RWPE2 (cell line): ENCODE results near the gene VANGL1.

Experiments used
- ATAC-seq: fragments of 200-7000 bp; cut with Tn5 transposase; 3 replicates; pipeline ENCODE4 v1.9.1; 2021; ENCODE audit warnings: low read depth
- DNase-seq: peaks from one replicate; pipeline ENCODE4 v3.0.0-alpha.2; 2020; ENCODE audit warnings: low spot score
- H3K27ac ChIP-seq: fragments of 450-650 bp; 2 replicates; pipeline ENCODE4 v1.5.1; 2017; ENCODE audit warnings: mild to moderate bottlenecking; ENCODE audit not compliant: poor library complexity, severe bottlenecking
- H3K27me3 ChIP-seq: fragments of 250-450 bp; sonication (Bioruptor Pico); 2 replicates; pipeline ENCODE4 v1.5.1; 2021; ENCODE audit warnings: mild to moderate bottlenecking, moderate library complexity; ENCODE audit not compliant: insufficient read depth, poor library complexity, severe bottlenecking
- H3K36me3 ChIP-seq: fragments of 250-450 bp; sonication (Bioruptor Pico); 2 replicates; pipeline ENCODE4 v1.5.1; 2020; ENCODE audit warnings: low read depth, mild to moderate bottlenecking, moderate library complexity
- H3K4me1 ChIP-seq: fragments of 250-450 bp; sonication (Bioruptor Pico); 2 replicates; pipeline ENCODE4 v1.5.1; 2021; ENCODE audit warnings: mild to moderate bottlenecking, moderate library complexity; ENCODE audit not compliant: insufficient read depth, poor library complexity, severe bottlenecking
- H3K4me3 ChIP-seq: fragments of 250-450 bp; sonication (Bioruptor Pico); 2 replicates; pipeline ENCODE4 v1.5.1; 2021; ENCODE audit warnings: mild to moderate bottlenecking, moderate library complexity; ENCODE audit not compliant: severe bottlenecking
- H3K9me3 ChIP-seq: fragments of 250-450 bp; sonication (Bioruptor Pico); 2 replicates; pipeline ENCODE4 v1.5.1; 2021; ENCODE audit warnings: mild to moderate bottlenecking, moderate library complexity; ENCODE audit not compliant: severe bottlenecking
- CTCF ChIP-seq: fragments of 450-650 bp; IDR thresholded peaks from one replicate; pipeline ENCODE4 v1.5.1; 2017; ENCODE audit warnings: mild to moderate bottlenecking, moderate library complexity; ENCODE audit not compliant: poor library complexity, severe bottlenecking

Gene VANGL1

GRCh38 chr1:115714572-115715141, 72.9 kb downstream of the VANGL1 start:
- no peak for TF ChIP-seq CTCF
- DNase-seq: peak; percentile 76
- no peak overlapping the region for H3K4me3 ChIP-seq
- peaks cover 15% of the 10 kb centered on the region for H3K4me1 ChIP-seq
- H3K27ac ChIP-seq: peak overlapping the region; percentile 57
- peak; percentile 76 for ATAC-seq
- H3K27me3 ChIP-seq: no peaks in the 10 kb centered on the region
- no peaks in the 10 kb centered on the region for H3K9me3 ChIP-seq
- H3K36me3 ChIP-seq: no peaks in the 10 kb centered on the region

- no peaks in the 10 kb centered on the region for H3K36me3 ChIP-seq
Measured at GRCh38 chr1:115717541-115717940, 75.8 kb downstream of the VANGL1 start.

GRCh38 chr1:115718011-115718754, 76.4 kb downstream of the VANGL1 start:
- Histone ChIP-seq H3K36me3 (no peaks in the 10 kb centered on the region), H3K27me3 (no peaks in the 10 kb centered on the region), H3K27ac (no peak overlapping the region), H3K4me3 (no peak overlapping the region), H3K4me1 (peaks cover 15% of the 10 kb centered on the region), H3K9me3 (no peaks in the 10 kb centered on the region)
- ATAC-seq (no peak), DNase-seq (no peak)
- TF ChIP-seq CTCF: no peak

More at GRCh38 chr1:115717541-115717940, 75.8 kb downstream of the VANGL1 start:
- peak; percentile 47 for TF ChIP-seq CTCF
- peaks cover 15% of the 10 kb centered on the region for H3K4me1 ChIP-seq
- no peak for DNase-seq
- H3K27me3 ChIP-seq: no peaks in the 10 kb centered on the region
- ATAC-seq: no peak
- H3K4me3 ChIP-seq: no peak overlapping the region
- no peaks in the 10 kb centered on the region for H3K9me3 ChIP-seq
- no peak overlapping the region for H3K27ac ChIP-seq

- peaks cover 12% of the 10 kb centered on the region for H3K4me1 ChIP-seq
- TF ChIP-seq CTCF: no peak
- ATAC-seq (no peak), DNase-seq (no peak)
- no peaks in the 10 kb centered on the region for H3K36me3 ChIP-seq
- no peak overlapping the region for H3K27ac ChIP-seq
- H3K27me3 ChIP-seq: no peaks in the 10 kb centered on the region
- no peaks in the 10 kb centered on the region for H3K9me3 ChIP-seq
- H3K4me3 ChIP-seq: no peak overlapping the region
Measured at GRCh38 chr1:115719285-115719684, 77.5 kb downstream of the VANGL1 start.

- Histone ChIP-seq H3K36me3 (no peaks in the 10 kb centered on the region), H3K4me1 (no peaks in the 10 kb centered on the region), H3K4me3 (no peak overlapping the region), H3K27me3 (no peaks in the 10 kb centered on the region), H3K9me3 (no peaks in the 10 kb centered on the region), H3K27ac (no peak overlapping the region)
- TF ChIP-seq CTCF: no peak
- ATAC-seq: no peak
- no peak for DNase-seq
Measured at GRCh38 chr1:115722221-115722620, 80.5 kb downstream of the VANGL1 start.
